ENCODE data around the gene DACH2. TPM values are rescaled to one million over a fixed set of nuclear protein-coding genes. Genes with fewer than 3 reads are reported as not detected.
A peak's percentile ranks its signal among the peaks of the same experiment; 100 is the strongest.

DACH2 gene
- total and polyA plus RNA-seq, 8 donors: 0.06 to 2.7 (median 0.25) TPM

DNA sequence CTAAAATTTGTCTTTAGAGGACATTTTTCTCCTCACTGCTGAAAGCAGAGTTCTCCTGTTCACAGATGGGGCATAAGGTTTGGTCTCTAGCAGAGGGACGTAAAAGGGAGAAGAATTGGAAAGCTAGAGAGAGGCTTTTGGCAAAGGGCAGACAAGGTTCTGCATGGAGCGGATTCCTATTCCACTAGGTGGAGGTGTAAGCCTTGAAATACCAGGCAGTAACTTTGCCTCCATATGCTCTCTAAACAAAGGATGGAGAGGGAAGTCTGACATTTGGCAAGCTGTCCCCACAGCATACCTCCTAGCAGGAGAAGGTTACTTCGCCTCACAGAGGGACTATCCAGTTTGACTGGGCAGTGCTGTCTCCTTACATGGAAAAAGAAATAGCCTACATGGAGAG lies 174.7 kb downstream of the DACH2 start:
- H3K27me3 ChIP-seq: peaks cover 0 to 3% (median 0%) of the 10 kb centered on the region in 4 donors
- no peaks in the 10 kb centered on the region for H3K9me3 ChIP-seq
- H3K4me1 ChIP-seq: no peaks in the 10 kb centered on the region
- H3K4me3 ChIP-seq: no peak overlapping the region
- TF ChIP-seq, protein P1, sequence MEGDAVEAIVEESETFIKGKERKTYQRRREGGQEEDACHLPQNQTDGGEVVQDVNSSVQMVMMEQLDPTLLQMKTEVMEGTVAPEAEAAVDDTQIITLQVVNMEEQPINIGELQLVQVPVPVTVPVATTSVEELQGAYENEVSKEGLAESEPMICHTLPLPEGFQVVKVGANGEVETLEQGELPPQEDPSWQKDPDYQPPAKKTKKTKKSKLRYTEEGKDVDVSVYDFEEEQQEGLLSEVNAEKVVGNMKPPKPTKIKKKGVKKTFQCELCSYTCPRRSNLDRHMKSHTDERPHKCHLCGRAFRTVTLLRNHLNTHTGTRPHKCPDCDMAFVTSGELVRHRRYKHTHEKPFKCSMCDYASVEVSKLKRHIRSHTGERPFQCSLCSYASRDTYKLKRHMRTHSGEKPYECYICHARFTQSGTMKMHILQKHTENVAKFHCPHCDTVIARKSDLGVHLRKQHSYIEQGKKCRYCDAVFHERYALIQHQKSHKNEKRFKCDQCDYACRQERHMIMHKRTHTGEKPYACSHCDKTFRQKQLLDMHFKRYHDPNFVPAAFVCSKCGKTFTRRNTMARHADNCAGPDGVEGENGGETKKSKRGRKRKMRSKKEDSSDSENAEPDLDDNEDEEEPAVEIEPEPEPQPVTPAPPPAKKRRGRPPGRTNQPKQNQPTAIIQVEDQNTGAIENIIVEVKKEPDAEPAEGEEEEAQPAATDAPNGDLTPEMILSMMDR (IDR thresholded peaks at IDR 0.05): no peak
- FAIRE-seq (no peak), ATAC-seq (no peak), DNase-seq (no peak)
- intact Hi-C loops (cut with DNase I): no loop called here
- WGBS, 2 donors: 60 to 69% methylated on average over 3 of the region's 3 CpGs
- H3K36me3 ChIP-seq: no peaks in the 10 kb centered on the region
- H3K27ac ChIP-seq: no peak overlapping the region

DNA sequence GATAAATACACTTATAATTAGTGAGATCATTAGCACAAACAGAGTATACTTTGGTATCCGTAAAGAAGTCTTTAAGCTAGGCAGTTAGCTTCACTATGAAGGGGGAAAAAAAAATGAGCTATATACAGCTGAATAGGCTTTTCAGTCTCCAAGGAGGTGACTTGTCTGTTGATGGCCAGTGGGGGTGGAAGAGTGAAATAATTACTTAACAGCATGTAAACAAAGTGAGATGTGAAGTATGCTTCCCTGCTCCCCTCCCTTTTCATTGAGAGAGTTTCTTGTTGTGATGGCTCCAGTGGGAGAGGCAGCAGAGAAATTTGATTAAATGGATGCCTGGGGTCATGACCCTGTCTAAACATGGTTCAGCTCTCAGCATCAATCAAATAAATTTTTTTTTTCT lies 180.9 kb downstream of the DACH2 start:
- ATAC-seq (no peak), DNase-seq (no peak), FAIRE-seq (no peak)
- intact Hi-C loops (cut with DNase I): no loop called here
- no peaks in the 10 kb centered on the region for H3K36me3 ChIP-seq
- 45 to 72% methylated on average over 1 of the region's 1 CpG for WGBS, 2 donors
- no peaks in the 10 kb centered on the region for H3K4me1 ChIP-seq
- no peaks in the 10 kb centered on the region for H3K9me3 ChIP-seq
- TF ChIP-seq, protein P1 (IDR thresholded peaks at IDR 0.05): no peak
- H3K27me3 ChIP-seq: peaks cover 0 to 4% (median 1%) of the 10 kb centered on the region in 4 donors
- no peak overlapping the region for H3K27ac ChIP-seq
- H3K4me3 ChIP-seq: no peak overlapping the region

DNA sequence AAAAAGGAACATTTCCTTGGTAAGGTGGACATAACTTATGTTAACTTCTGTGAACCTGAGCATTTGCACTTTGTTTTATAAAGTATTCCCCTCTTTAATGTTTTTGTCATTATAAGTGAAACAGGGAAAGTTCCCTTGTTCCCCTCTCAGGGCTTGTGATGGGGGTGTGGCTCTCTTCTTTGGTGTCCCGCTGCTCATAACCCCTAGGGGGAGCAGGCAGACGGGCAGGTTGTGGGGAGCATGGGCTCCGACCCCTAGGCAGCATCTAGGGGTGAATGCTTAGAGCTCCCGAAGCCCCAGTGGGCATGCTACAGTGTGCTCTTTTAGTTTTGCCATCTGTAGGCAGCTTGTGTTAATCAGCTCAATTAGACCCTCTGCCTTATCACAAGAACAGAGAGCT lies 200.4 kb downstream of the DACH2 start:
- Histone ChIP-seq H3K4me1 (no peaks in the 10 kb centered on the region), H3K27ac (no peak overlapping the region), H3K36me3 (no peaks in the 10 kb centered on the region), H3K9me3 (no peaks in the 10 kb centered on the region), H3K4me3 (no peak overlapping the region), H3K27me3 (peaks cover 0 to 6% (median 0%) of the 10 kb centered on the region in 4 donors)
- intact Hi-C loops (cut with DNase I): no loop called here
- DNase-seq (no peak), FAIRE-seq (no peak), ATAC-seq (no peak)
- 44 to 50% methylated on average over 4 of the region's 4 CpGs for WGBS, 2 donors
- TF ChIP-seq, protein P1 (IDR thresholded peaks at IDR 0.05): no peak

DNA sequence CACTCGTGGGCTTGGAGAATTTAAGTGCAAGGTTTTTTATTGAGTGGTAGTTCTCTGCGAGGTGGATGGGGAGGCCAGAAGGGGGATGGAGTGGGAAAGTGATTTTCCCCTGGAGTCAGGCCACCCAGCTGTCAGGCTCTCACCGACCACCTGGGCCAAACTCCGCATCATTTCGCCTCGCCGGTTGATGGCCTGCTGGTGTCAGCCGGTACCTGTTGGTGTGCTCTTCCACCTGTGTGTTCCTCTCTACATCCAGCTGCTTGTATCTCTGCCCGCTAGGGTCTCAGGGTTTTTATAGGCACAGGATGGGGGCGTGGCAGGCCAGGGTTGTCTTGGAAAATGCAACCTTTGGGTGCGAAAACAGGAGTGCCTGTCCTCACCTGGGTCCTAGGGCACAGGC lies 200.9 kb downstream of the DACH2 start:
- Histone ChIP-seq H3K9me3 (no peaks in the 10 kb centered on the region), H3K4me1 (no peaks in the 10 kb centered on the region), H3K36me3 (no peaks in the 10 kb centered on the region), H3K4me3 (no peak overlapping the region), H3K27ac (no peak overlapping the region), H3K27me3 (peaks cover 0 to 6% (median 0%) of the 10 kb centered on the region in 4 donors)
- WGBS, 2 donors: 74 to 75% methylated on average over 11 of the region's 11 CpGs
- intact Hi-C loops (cut with DNase I): no loop called here
- FAIRE-seq (no peak), DNase-seq (peak in 2 of 6 donors; percentile 6 to 25), ATAC-seq (no peak)
- TF ChIP-seq, protein P1 (IDR thresholded peaks at IDR 0.05): no peak

DNA sequence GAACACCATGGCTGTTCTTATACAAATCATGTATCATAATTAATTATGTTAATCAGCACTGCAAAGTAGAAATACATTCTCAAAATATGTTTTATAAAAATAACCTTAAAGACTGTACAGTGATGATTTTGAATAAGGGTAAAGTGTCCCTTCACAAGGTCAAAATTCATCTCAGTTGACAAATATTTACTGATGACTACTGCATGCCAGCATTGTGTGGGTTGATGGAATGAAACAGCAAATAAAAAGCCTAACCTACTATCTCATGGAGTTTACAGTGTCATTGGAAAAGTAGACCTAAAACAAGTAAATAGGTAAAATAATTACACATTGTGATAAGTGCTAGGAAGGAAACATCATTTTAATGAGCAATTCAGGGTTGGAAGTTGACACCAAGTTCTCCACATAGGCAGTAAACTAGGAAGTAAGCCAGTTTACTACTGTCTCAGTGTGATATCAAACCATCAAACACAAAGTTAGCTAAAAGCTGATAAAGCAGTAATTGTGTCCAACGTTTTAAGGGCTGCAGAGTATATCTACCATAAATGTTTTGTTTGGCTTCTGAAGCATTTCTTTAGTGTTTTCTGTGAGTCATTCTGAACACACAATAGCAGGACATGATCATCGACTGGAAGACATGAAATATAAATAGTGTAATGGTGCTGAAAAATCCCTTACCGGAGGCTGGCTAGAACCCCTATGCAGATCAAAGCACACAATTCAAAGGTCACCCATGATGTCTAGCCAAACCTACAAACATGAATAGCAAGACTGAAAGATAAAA lies 221.8 kb downstream of the DACH2 start:
- ATAC-seq: no peak
- H3K4me1 ChIP-seq: no peaks in the 10 kb centered on the region
- no peak for FAIRE-seq
- 15 to 27% methylated on average over 3 of the region's 3 CpGs for WGBS, 2 donors
- H3K4me3 ChIP-seq: no peak overlapping the region
- TF ChIP-seq, protein P1 (IDR thresholded peaks at IDR 0.05): no peak
- DNase-seq: no peak
- intact Hi-C loops (cut with DNase I): no loop called here
- no peak overlapping the region for H3K27ac ChIP-seq
- H3K9me3 ChIP-seq: no peaks in the 10 kb centered on the region
- H3K36me3 ChIP-seq: no peaks in the 10 kb centered on the region
- H3K27me3 ChIP-seq: no peaks in the 10 kb centered on the region

All from pancreas (tissue), 10 donors.